Astrocyte of the cerebellum (primary cell): Measurements from ENCODE around the gene LAMA2.

Experiments used
- DNase-seq: peaks from one replicate; pipeline ENCODE4 v3.0.0-alpha.2; 2011; ENCODE audit warnings: low read depth
- H3K4me3 ChIP-seq: 2 replicates; pipeline ENCODE4 v1.5.1; 2011; ENCODE audit warnings: mild to moderate bottlenecking, low read depth, low read length, moderate library complexity
- in situ Hi-C: cut with HindIII; loops from 2 replicates; pipeline ENCODE4 v1.10.0; 2017; ENCODE audit warnings: low sequenced_read_pairs
- TF ChIP-seq, protein P1 (sequence below): IDR thresholded peaks from 2 replicates; pipeline ENCODE4 v1.5.1; 2012; ENCODE audit warnings: low read length, low read depth, moderate library complexity, mild to moderate bottlenecking; ENCODE audit errors: missing control alignments

The LAMA2 gene

GRCh38 chr6:128954308-128955043 is 71.5 kb downstream of the LAMA2 start:
- H3K4me3 ChIP-seq = no peak overlapping the region
- in situ Hi-C loops = no loop called here
- TF ChIP-seq, protein P1, sequence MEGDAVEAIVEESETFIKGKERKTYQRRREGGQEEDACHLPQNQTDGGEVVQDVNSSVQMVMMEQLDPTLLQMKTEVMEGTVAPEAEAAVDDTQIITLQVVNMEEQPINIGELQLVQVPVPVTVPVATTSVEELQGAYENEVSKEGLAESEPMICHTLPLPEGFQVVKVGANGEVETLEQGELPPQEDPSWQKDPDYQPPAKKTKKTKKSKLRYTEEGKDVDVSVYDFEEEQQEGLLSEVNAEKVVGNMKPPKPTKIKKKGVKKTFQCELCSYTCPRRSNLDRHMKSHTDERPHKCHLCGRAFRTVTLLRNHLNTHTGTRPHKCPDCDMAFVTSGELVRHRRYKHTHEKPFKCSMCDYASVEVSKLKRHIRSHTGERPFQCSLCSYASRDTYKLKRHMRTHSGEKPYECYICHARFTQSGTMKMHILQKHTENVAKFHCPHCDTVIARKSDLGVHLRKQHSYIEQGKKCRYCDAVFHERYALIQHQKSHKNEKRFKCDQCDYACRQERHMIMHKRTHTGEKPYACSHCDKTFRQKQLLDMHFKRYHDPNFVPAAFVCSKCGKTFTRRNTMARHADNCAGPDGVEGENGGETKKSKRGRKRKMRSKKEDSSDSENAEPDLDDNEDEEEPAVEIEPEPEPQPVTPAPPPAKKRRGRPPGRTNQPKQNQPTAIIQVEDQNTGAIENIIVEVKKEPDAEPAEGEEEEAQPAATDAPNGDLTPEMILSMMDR = no peak
- no peak for DNase-seq

GRCh38 chr6:128963561-128963960 is 80.6 kb downstream of the LAMA2 start:
- TF ChIP-seq, protein P1 = no peak
- no peak for DNase-seq
- in situ Hi-C loops = no loop called here
- H3K4me3 ChIP-seq = no peak overlapping the region

- H3K4me3 ChIP-seq = no peak overlapping the region
- DNase-seq = no peak
- in situ Hi-C loops = no loop called here
- TF ChIP-seq, protein P1 = no peak
Measured at GRCh38 chr6:128964233-128964755, 81.4 kb downstream of the LAMA2 start.

GRCh38 chr6:128964771-128965170 is 81.8 kb downstream of the LAMA2 start:
- H3K4me3 ChIP-seq = no peak overlapping the region
- TF ChIP-seq, protein P1 = no peak
- no peak for DNase-seq
- in situ Hi-C loops = no loop called here

- DNase-seq = no peak
- in situ Hi-C loops = no loop called here
- no peak overlapping the region for H3K4me3 ChIP-seq
- TF ChIP-seq, protein P1 = no peak
Measured at GRCh38 chr6:128966934-128967333, 84.0 kb downstream of the LAMA2 start.

GRCh38 chr6:128979071-128979470 is 96.1 kb downstream of the LAMA2 start:
- TF ChIP-seq, protein P1 = no peak
- no peak overlapping the region for H3K4me3 ChIP-seq
- in situ Hi-C loops = no loop called here
- DNase-seq = no peak
